Non-pigmented ciliary epithelial cell (primary cell): ENCODE measurements around the gene PLCB4.

Experiments used
- DNase-seq: peaks from one replicate; pipeline ENCODE4 v3.0.0-alpha.2; 2010; ENCODE audit warnings: low read depth

PLCB4 gene

GRCh38 chr20:9323622-9324021 lies 254.7 kb downstream of the PLCB4 start:
- DNase-seq, result no peak

DNA sequence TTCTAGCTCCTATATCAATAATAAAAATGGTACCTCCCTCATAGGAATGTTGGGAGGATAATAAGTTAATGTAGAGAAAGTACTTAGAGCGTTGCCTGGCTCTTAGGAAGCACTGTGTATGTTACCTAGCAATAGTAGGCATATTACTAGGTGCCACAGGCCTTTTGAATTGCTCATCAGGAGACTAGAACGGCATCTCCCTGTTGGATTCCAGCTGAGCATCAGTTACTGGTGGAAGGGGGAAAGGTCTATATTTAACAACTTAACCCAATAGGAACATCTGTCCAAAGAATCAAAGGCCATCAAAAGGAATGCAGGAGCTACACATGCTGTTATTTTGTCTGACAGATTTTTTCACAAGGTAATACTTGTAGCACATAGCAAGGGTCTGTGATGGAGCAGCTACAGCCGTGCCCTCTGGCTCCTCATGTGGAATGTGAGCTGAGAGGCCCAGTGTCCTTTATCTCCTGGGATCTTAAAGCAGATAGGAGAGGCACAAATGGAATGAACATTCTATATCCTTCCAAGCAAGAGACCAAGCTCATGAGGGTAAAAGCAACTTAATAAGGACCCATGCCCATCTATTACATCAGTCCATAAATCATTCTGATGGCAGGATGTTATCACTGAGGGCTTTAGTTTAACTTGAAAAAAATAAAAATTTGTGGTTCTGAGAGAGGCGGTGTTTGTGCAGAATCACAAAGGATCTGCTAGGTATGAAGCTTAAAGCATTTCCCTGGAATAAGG lies 260.6 kb downstream of the PLCB4 start:
- no peak for DNase-seq

DNA sequence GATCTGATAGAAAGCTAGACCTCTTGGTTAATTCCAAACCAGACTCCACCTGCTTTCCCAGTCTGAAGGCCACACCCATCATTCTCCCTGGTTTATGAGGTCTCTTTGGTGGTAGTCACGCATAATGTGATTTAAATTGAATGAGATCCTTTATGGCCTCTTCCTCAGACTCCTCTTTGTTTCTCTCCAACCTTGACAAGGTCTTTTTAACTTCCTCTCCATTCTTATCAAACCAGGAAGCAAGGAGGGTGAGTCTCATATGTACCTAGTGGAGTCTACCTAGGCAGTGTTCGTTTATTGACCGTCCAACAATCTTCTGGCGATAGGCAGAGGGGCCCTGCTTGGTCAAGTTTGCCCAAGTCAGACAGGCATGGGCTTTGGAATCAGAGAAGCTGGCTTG lies 261.3 kb downstream of the PLCB4 start:
- no peak for DNase-seq

- DNase-seq, result no peak
Measured at GRCh38 chr20:9331707-9332435, 263.0 kb downstream of the PLCB4 start.

DNA sequence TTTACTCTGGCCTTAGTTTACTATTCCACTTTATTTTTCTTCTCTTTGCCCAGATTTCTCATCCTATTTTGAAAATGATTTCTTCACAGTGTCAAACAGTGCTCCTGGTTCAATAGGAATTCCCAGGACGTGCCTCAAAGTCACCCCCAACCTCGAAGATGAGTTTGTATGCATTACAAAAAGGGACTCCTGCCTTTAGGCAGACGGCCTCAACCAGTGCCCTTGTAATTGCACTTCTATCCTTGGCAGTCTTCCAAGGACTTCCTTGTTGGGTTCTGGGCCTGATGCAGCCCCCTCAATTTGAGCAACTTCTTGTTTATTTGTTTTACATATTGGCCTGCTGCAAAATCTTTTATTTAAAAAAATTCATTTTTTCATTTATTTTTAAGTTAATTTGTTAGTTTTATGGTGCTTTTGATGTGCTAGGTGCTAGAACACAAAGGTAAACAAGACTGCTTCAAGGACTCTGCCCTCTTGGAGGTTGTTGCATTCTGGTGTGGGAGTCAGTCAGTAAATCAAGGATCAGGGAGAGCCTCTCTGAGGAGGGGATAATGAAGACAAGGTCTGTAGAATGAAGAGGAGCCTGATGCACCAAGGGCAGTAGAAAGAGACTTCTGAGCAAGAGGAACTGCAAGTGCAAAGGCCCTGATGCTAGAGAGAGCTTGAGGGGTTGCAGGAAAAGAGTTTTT lies 264.0 kb downstream of the PLCB4 start:
- DNase-seq, result no peak

DNA sequence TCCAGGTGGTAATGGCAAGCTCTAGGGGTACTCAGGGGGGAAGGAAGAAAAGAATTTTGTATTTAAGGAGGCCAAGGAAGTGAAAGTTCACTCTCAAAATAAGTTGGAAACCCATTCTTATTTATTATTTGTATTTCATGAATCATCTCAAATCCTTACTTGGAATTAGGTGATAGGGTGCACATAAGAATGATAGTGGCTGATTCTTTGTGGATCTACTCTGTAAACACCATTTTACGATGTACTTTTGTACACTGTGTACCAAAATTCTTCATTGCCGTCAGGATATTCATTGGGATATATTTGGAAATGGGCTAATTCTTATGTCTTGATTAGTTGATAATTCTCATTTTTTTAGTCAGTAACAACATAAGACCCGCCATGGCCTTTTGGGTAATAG lies 266.0 kb downstream of the PLCB4 start:
- DNase-seq, result no peak

- DNase-seq, result no peak
Measured at GRCh38 chr20:9338101-9338500, 269.2 kb downstream of the PLCB4 start.

GRCh38 chr20:9339708-9340107 lies 270.8 kb downstream of the PLCB4 start:
- no peak for DNase-seq

- DNase-seq, result no peak
Measured at GRCh38 chr20:9342651-9343050, 273.8 kb downstream of the PLCB4 start.

GRCh38 chr20:9344083-9344920 lies 275.4 kb downstream of the PLCB4 start:
- DNase-seq, result peak; percentile 27

GRCh38 chr20:9348316-9348715 lies 279.4 kb downstream of the PLCB4 start:
- no peak for DNase-seq

DNA sequence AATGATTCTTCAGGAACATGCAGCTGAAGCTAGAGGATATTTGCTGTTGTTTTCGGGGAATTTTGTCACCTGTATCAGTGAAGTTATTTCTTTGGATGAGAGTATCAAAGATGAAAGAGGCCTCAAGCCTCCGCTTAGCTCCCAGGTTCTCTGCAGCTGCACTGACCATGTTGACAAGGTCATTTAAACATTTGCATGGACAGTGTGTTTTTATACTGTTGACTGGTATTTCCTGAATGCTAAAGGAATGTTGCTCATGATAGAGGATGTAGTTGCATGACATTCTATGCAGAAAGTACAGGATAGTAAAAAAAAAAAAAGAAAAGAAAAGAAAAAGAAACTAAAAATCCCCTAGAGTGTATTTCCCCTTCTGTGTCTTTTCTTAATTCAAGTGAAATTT lies 279.9 kb downstream of the PLCB4 start:
- no peak for DNase-seq

DNA sequence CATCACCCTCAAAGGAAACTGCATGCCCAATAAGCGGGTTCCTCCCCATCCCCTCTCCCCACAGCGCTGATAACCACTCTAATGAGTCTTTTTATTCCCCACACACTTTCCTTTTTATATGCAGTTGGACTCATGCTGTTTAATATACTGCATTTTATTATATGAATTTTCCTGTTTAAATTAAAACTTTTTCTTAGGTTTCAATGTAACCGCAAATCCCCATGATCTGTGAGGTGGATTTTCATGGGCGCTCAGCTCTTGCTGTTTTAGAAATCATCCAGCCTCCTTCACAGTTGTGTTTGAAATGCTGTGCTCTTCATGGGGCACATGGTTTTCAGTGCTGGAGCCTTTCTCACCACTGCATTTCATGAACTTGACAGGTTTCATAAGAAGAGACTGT lies 280.4 kb downstream of the PLCB4 start:
- no peak for DNase-seq

DNA sequence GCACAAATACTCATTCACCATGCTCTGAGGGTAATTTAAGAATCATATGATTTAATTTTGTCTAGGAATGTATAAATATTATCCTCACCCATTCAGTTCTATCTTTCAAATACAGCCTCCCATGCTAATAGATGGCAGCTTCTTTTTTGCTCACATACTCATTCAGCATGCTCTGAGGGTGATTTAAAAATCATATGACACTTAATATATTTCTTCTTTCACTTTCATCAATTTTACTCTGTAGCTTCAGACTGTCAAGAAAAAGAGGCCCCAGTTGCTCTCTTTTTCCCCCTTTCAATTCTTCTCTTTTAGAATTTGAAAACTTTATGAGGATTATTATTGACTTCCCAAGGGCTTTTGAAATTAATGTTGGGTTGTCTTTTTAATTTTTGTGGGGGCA lies 283.9 kb downstream of the PLCB4 start:
- DNase-seq, result no peak

DNA sequence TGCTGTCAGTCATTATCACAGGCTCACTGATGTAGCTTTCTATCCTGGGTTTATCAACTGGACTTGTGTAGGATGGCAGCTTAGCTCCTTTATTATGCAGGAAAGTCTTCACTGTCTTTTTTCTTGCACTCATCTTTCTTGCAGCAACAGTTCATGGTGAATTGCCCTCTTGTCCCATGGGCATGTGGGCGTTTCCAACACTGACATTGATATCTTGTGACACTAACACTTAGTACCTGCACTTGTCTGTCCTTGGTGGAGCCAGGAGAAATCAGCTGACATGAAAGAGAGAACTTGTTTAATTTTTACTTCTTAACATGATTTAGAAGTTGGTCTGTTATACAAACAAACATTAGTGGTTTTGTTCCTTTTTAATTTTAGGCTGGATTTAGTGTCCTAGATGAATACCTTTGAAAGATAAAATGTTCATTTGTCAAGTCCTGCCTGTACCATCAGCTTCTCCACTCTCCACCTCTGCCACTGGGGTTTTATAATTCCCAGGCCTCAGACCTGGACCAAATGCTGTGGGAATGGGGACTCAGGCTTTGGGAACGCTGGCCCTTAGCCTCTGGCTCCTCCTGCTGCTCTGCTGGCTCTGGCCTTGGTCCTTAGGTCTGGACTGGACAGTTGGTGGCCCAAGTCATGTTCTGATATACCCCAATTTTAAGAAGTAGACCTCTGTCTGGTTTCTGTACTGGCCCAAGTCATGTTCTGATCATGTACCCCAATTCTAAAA lies 284.5 kb downstream of the PLCB4 start:
- DNase-seq, result no peak

GRCh38 chr20:9353916-9354276 lies 285.0 kb downstream of the PLCB4 start:
- no peak for DNase-seq

- no peak for DNase-seq
Measured at GRCh38 chr20:9354579-9354978, 285.7 kb downstream of the PLCB4 start.

GRCh38 chr20:9358001-9358400 lies 289.1 kb downstream of the PLCB4 start:
- no peak for DNase-seq

DNA sequence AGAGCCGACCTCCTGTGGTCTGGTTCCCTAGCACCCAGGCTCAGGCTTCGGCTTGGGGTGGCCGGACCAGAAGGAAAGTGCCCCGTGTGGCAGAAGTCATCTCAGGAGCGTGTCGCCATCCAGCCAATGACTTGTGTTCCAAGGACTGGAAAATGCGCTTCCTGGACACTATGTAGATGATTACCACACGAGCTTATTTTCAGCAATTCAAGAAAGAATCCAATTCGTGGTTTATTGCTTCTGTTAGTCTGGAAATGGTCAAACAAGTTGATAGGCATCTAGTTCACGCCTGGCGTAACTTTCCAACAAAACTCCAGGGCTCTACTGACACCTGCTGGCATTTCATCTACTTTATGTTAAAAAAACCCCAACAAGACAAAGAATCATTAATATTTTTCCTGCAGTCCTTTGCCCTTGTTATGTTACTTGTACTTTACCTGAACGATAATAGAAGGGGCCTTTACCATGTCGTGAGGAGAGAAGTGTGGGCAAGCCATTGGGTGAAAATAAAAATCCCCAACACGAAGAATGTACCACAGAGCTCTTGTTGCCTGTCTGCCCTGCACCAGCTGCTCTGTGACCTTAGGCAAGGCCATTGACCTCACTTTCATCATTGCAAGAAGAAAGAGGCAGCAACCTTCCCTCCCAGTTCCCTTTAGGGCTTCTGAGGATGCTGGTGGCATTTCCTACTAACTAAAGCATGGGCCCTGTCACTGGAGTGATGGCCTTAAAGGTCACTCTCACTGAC lies 290.8 kb downstream of the PLCB4 start:
- no peak for DNase-seq

DNA sequence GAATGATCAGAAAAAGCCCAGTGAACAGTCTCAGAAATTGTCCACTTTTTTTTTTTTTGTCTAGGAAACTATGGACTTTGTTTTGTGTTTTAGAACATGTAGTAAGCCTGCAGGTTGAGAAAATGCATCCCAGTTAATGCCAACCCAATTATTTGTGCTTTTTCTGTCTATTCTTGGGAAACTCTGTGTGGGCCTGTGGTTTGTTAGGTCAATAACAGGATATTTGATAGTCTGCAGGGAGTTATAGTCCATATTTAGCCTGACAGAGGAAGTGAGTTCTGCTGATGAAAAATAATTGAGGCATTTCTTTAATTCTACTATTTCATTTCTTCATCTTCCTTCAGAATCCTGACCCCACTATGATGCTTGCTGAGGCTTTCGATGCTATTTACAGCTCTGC lies 291.5 kb downstream of the PLCB4 start:
- DNase-seq, result no peak

- no peak for DNase-seq
Measured at GRCh38 chr20:9363673-9364072, 294.8 kb downstream of the PLCB4 start.
